GM23338 (cell line): ENCODE measurements around the gene EIF4G3. TPM values are rescaled to one million over a fixed set of nuclear protein-coding genes. Genes with fewer than 3 reads are reported as not detected.
A peak's percentile ranks its signal among the peaks of the same experiment; 100 is the strongest.

Source experiments
- ATAC-seq: fragments of 200-7000 bp; cut with Tn5 transposase; 3 replicates; pipeline ENCODE4 v1.9.1; 2020
- DNase-seq: peaks from one replicate; pipeline ENCODE4 v3.0.0-alpha.2; 2015; ENCODE audit warnings: low spot score
- H2AFZ ChIP-seq: fragments of 200-600 bp; sonication (generic); 2 replicates; pipeline ENCODE4 v1.8.0; 2016; ENCODE audit warnings: antibody characterized with exemption, mild to moderate bottlenecking, moderate library complexity
- H3F3A ChIP-seq: fragments of 200-600 bp; sonication (generic); replicated peaks from 2 replicates; pipeline ENCODE4 v1.8.0; 2017; ENCODE audit warnings: antibody characterized with exemption, mixed run types, low read depth
- H3K27ac ChIP-seq: fragments of 200-600 bp; sonication (generic); 2 replicates; pipeline ENCODE4 v1.6.1; 2016; ENCODE audit warnings: low read depth
- H3K27me3 ChIP-seq: fragments of 200-600 bp; sonication (generic); 2 replicates; pipeline ENCODE4 v1.8.0; 2016; ENCODE audit warnings: mild to moderate bottlenecking, mixed run types, moderate library complexity; ENCODE audit not compliant: insufficient read depth
- H3K36me3 ChIP-seq: fragments of 200-600 bp; sonication (generic); 2 replicates; pipeline ENCODE4 v1.8.0; 2016; ENCODE audit warnings: mild to moderate bottlenecking; ENCODE audit not compliant: insufficient read depth
- H3K4me1 ChIP-seq: fragments of 200-600 bp; sonication (generic); 2 replicates; pipeline ENCODE4 v1.8.0; 2016; ENCODE audit warnings: mild to moderate bottlenecking, moderate library complexity; ENCODE audit not compliant: insufficient read depth
- H3K4me2 ChIP-seq: fragments of 200-600 bp; sonication (generic); 2 replicates; pipeline ENCODE4 v1.7.1; 2017; ENCODE audit warnings: mixed run types
- H3K4me3 ChIP-seq: fragments of 200-600 bp; sonication (generic); 2 replicates; pipeline ENCODE4 v1.6.1; 2016; ENCODE audit warnings: mixed run types
- H3K79me2 ChIP-seq: fragments of 200-600 bp; sonication (generic); replicated peaks from 2 replicates; pipeline ENCODE4 v1.8.0; 2017; ENCODE audit warnings: mild to moderate bottlenecking; ENCODE audit not compliant: insufficient read depth
- H3K9me2 ChIP-seq: fragments of 200-600 bp; sonication (generic); 2 replicates; pipeline ENCODE4 v1.8.0; 2017; ENCODE audit not compliant: insufficient read depth
- H4K20me1 ChIP-seq: fragments of 200-600 bp; sonication (generic); replicated peaks from 2 replicates; pipeline ENCODE4 v1.8.0; 2017; ENCODE audit warnings: mild to moderate bottlenecking; ENCODE audit not compliant: insufficient read depth
- H3K27ac Mint-ChIP-seq: 2 replicates; pipeline ENCODE4 v1.8.0; 2020; ENCODE audit warnings: inconsistent platforms, mild to moderate bottlenecking, moderate library complexity, mixed read lengths
- H3K27me3 Mint-ChIP-seq: 3 replicates; pipeline ENCODE4 v1.8.0; 2022; ENCODE audit warnings: low read depth, mild to moderate bottlenecking, moderate library complexity, mixed read lengths, inconsistent platforms; ENCODE audit not compliant: insufficient read depth, poor library complexity
- H3K36me3 Mint-ChIP-seq: 3 replicates; pipeline ENCODE4 v1.8.0; 2021; ENCODE audit warnings: low read depth, mild to moderate bottlenecking, inconsistent platforms, moderate library complexity, mixed read lengths
- H3K4me1 Mint-ChIP-seq: 3 replicates; pipeline ENCODE4 v1.8.0; 2020; ENCODE audit warnings: mild to moderate bottlenecking, inconsistent platforms, mixed read lengths
- H3K4me3 Mint-ChIP-seq: 3 replicates; pipeline ENCODE4 v1.8.0; 2021; ENCODE audit warnings: moderate library complexity, mild to moderate bottlenecking, inconsistent platforms, mixed read lengths
- H3K9me3 Mint-ChIP-seq: 3 replicates; pipeline ENCODE4 v1.8.0; 2020; ENCODE audit warnings: moderate library complexity, mild to moderate bottlenecking, inconsistent platforms, mixed read lengths
- CREB1 ChIP-seq: fragments of 250-450 bp; sonication (Bioruptor Pico); IDR thresholded peaks from 2 replicates; pipeline ENCODE4 v1.5.0; 2020; ENCODE audit warnings: low read depth, mild to moderate bottlenecking, moderate library complexity
- CTCF ChIP-seq, 2 experiments: fragments of 200-600 bp in 1 of 2; sonication (generic) in 1 of 2; conservative IDR thresholded peaks; 2 replicates each; pipeline versions ENCODE4 v1.5.1 to v1.6.1; 2016 to 2017; ENCODE audit warnings: antibody characterized with exemption in 2 of 2, low read depth in 2 of 2, mild to moderate bottlenecking in 2 of 2, moderate library complexity in 1 of 2
- ETS1 ChIP-seq: IDR thresholded peaks from 2 replicates; pipeline ENCODE4 v1.6.1; 2016; ENCODE audit warnings: antibody characterized with exemption
- EZH2 ChIP-seq: fragments of 200-600 bp; sonication (generic); IDR thresholded peaks from one replicate; pipeline ENCODE4 v1.8.0; 2017; ENCODE audit warnings: antibody characterized with exemption, mild to moderate bottlenecking, low read depth; ENCODE audit not compliant: unreplicated experiment
- NANOG ChIP-seq: IDR thresholded peaks from 2 replicates; pipeline ENCODE4 v1.6.1; 2016; ENCODE audit warnings: antibody characterized with exemption, borderline replicate concordance
- POLR2AphosphoS5 ChIP-seq: IDR thresholded peaks from 2 replicates; pipeline ENCODE4 v1.6.1; 2016; ENCODE audit warnings: antibody characterized with exemption, low read depth
- REST ChIP-seq: IDR thresholded peaks from one replicate; pipeline ENCODE4 v1.6.1; 2018; ENCODE audit warnings: antibody characterized with exemption; ENCODE audit not compliant: unreplicated experiment
- STAT1 ChIP-seq: IDR thresholded peaks from one replicate; pipeline ENCODE4 v1.6.1; 2016; ENCODE audit warnings: antibody characterized with exemption; ENCODE audit not compliant: unreplicated experiment
- ZNF331 ChIP-seq: fragments of 250-450 bp; sonication (Bioruptor Pico); IDR thresholded peaks from 2 replicates; pipeline ENCODE4 v1.5.0; 2020; ENCODE audit warnings: low read depth, mild to moderate bottlenecking, moderate library complexity
- polyA plus RNA-seq: library from polyadenylated mRNA; unstranded; fragments of >200 nt; fragmentation: Nextera tagmentation; extraction: Ambion mirVana; gene quantifications from 2 replicates; pipeline ENCODE4 v1.2.1, GENCODE V29; 2016
- total RNA-seq: library from RNA; depleted of rRNA; stranded (reverse); fragments of >200 nt; shearing (Covaris generic); gene quantifications from 2 replicates; pipeline ENCODE4 v1.2.3, GENCODE V29; 2014

The EIF4G3 gene
- total and polyA plus RNA-seq, 2 experiments from 2014 or later, result 37.9 to 68.1 TPM

GRCh38 chr1:21050031-21050430 lies 126.7 kb downstream of the EIF4G3 start (continued):
- TF ChIP-seq ETS1 (no peak), CREB1 (CRISPR knock-in tag) (no peak), POLR2AphosphoS5 (no peak), STAT1 (no peak), REST (no peak), ZNF331 (no peak)

DNA sequence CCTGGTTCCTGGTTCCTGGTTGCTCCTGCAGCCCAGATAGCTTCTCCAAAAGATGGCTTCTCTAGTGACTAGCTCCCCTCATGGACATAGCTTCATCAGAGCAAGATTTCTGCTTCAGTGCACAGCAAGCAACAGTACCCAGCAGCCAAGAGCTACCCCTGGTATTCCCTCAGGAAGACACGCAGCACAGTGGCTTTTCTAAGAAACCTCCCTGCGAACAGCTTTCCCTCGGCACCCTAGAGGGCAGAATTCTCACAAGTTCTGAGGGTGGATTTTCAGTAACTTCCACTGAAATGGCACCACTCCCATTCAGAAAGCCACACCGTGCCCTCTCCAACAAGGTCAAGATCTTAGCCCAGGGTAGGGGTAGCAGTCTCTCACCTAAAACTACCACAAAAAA lies 128.2 kb downstream of the EIF4G3 start:
- H3K4me1 Mint-ChIP-seq, result peaks cover 10% of the 10 kb centered on the region; the same call in 1 of the 3 replicates
- TF ChIP-seq CTCF (conservative IDR thresholded peaks at IDR 0.05; ENCODE audit: low read depth in 2 of 2) (peak; percentile 22 to 39; a peak in 3 of 4 replicates), NANOG (no peak), ZNF331 (no peak), POLR2AphosphoS5 (no peak), EZH2 (no peak), STAT1 (no peak), CREB1 (CRISPR knock-in tag) (no peak)
- Histone ChIP-seq H3F3A (no peaks in the 10 kb centered on the region), H3K79me2 (peaks cover 60% of the 10 kb centered on the region), H4K20me1 (peaks cover 7% of the 10 kb centered on the region), H3K27me3 (no peaks in the 10 kb centered on the region), H3K4me2 (no peak overlapping the region), H3K36me3 (no peaks in the 10 kb centered on the region; the same call in 1 of the 2 replicates), H3K4me1 (no peaks in the 10 kb centered on the region), H3K9me2 (no peaks in the 10 kb centered on the region), H3K27ac (no peak overlapping the region), H2AFZ (no peak overlapping the region), H3K4me3 (no peak overlapping the region)
- peak; percentile 72 for ATAC-seq
- DNase-seq, result peak; percentile 36
- H3K36me3 Mint-ChIP-seq, result peaks cover 18% of the 10 kb centered on the region
- H3K4me3 Mint-ChIP-seq, result no peak overlapping the region
- H3K27me3 Mint-ChIP-seq, result peaks cover 2% of the 10 kb centered on the region
- no peaks in the 10 kb centered on the region; the same call in 2 of the 3 replicates for H3K9me3 Mint-ChIP-seq
- H3K27ac Mint-ChIP-seq, result no peak overlapping the region; the same call in 1 of the 2 replicates
